Liver (tissue), 3 donors: ENCODE data around the gene IRF8.

ENCODE experiments used
- ATF3 ChIP-seq: IDR thresholded peaks from 2 replicates; pipeline ENCODE4 v1.6.1; 2016; ENCODE audit warnings: antibody characterized with exemption
- FOXA1 ChIP-seq: IDR thresholded peaks from 2 replicates; pipeline ENCODE4 v1.6.1; 2016; ENCODE audit warnings: antibody characterized with exemption
- GABPA ChIP-seq, 2 donors: IDR thresholded peaks in 1 of 2; conservative IDR thresholded peaks in 1 of 2; 2 replicates each; pipeline ENCODE4 v1.6.1; 2016; ENCODE audit warnings: antibody characterized with exemption in 2 of 2, mild to moderate bottlenecking in 1 of 2, moderate library complexity in 1 of 2
- HNF4A ChIP-seq, 2 donors: conservative IDR thresholded peaks; 2 replicates each; pipeline ENCODE4 v1.6.1; 2016; ENCODE audit warnings: antibody characterized with exemption in 2 of 2, mild to moderate bottlenecking in 2 of 2
- JUND ChIP-seq, 2 donors: IDR thresholded peaks; 2 replicates each; pipeline ENCODE4 v1.6.1; 2016; ENCODE audit warnings: antibody characterized with exemption in 2 of 2
- MAX ChIP-seq: IDR thresholded peaks from 2 replicates; pipeline ENCODE4 v1.6.1; 2016; ENCODE audit warnings: antibody characterized with exemption
- NR2F2 ChIP-seq: IDR thresholded peaks from 2 replicates; pipeline ENCODE4 v1.6.1; 2016; ENCODE audit warnings: antibody characterized with exemption
- RAD21 ChIP-seq, 2 donors: IDR thresholded peaks; 2 replicates each; pipeline ENCODE4 v1.6.1; 2016; ENCODE audit warnings: antibody characterized with exemption in 2 of 2, mild to moderate bottlenecking in 2 of 2
- REST ChIP-seq: IDR thresholded peaks from 2 replicates; pipeline ENCODE4 v1.6.1; 2016; ENCODE audit warnings: antibody characterized with exemption, mild to moderate bottlenecking
- RXRA ChIP-seq, 2 donors: IDR thresholded peaks; 2 replicates each; pipeline ENCODE4 v1.6.1; 2017 to 2018; ENCODE audit warnings: antibody characterized with exemption in 2 of 2, mild to moderate bottlenecking in 1 of 2
- SP1 ChIP-seq: IDR thresholded peaks from 2 replicates; pipeline ENCODE4 v1.6.1; 2018; ENCODE audit warnings: antibody characterized with exemption, mild to moderate bottlenecking
- TAF1 ChIP-seq: conservative IDR thresholded peaks from 2 replicates; pipeline ENCODE4 v1.6.1; 2016; ENCODE audit warnings: antibody characterized with exemption, mild to moderate bottlenecking
- TF ChIP-seq, protein P1 (sequence below): fragments of 150-350 bp; IDR thresholded peaks from 2 replicates; pipeline ENCODE4 v1.5.1; 2017; ENCODE audit warnings: improper control_type of control experiment, low read depth, low read length; ENCODE audit not compliant: missing input control
- TF ChIP-seq, protein P2 (sequence below): IDR thresholded peaks from 2 replicates; pipeline ENCODE4 v1.6.1; 2016; ENCODE audit warnings: antibody characterized with exemption
- donor health status: healthy.
- donor health status: healthy.

GRCh38 chr16:85908444-85908843, 9.5 kb downstream of the IRF8 start:
- TF ChIP-seq, protein P1, sequence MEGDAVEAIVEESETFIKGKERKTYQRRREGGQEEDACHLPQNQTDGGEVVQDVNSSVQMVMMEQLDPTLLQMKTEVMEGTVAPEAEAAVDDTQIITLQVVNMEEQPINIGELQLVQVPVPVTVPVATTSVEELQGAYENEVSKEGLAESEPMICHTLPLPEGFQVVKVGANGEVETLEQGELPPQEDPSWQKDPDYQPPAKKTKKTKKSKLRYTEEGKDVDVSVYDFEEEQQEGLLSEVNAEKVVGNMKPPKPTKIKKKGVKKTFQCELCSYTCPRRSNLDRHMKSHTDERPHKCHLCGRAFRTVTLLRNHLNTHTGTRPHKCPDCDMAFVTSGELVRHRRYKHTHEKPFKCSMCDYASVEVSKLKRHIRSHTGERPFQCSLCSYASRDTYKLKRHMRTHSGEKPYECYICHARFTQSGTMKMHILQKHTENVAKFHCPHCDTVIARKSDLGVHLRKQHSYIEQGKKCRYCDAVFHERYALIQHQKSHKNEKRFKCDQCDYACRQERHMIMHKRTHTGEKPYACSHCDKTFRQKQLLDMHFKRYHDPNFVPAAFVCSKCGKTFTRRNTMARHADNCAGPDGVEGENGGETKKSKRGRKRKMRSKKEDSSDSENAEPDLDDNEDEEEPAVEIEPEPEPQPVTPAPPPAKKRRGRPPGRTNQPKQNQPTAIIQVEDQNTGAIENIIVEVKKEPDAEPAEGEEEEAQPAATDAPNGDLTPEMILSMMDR, result no peak
- TF ChIP-seq RXRA (IDR thresholded peaks at IDR 0.05) (no peak), REST (no peak), TAF1 (no peak), MAX (no peak), GABPA (IDR thresholded peaks at IDR 0.05 in 1 of 2, conservative IDR thresholded peaks at IDR 0.05 in 1 of 2) (no peak), JUND (IDR thresholded peaks at IDR 0.05) (no peak), RAD21 (IDR thresholded peaks at IDR 0.05) (no peak), SP1 (no peak), HNF4A (conservative IDR thresholded peaks at IDR 0.05) (no peak), ATF3 (no peak), NR2F2 (no peak), FOXA1 (no peak)
- TF ChIP-seq, protein P2, sequence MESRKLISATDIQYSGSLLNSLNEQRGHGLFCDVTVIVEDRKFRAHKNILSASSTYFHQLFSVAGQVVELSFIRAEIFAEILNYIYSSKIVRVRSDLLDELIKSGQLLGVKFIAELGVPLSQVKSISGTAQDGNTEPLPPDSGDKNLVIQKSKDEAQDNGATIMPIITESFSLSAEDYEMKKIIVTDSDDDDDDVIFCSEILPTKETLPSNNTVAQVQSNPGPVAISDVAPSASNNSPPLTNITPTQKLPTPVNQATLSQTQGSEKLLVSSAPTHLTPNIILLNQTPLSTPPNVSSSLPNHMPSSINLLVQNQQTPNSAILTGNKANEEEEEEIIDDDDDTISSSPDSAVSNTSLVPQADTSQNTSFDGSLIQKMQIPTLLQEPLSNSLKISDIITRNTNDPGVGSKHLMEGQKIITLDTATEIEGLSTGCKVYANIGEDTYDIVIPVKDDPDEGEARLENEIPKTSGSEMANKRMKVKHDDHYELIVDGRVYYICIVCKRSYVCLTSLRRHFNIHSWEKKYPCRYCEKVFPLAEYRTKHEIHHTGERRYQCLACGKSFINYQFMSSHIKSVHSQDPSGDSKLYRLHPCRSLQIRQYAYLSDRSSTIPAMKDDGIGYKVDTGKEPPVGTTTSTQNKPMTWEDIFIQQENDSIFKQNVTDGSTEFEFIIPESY, result no peak
